ENCODE measurements around the gene COQ7. TPM values are rescaled to one million over a fixed set of nuclear protein-coding genes. Genes with fewer than 3 reads are reported as not detected.
A peak's percentile ranks its signal among the peaks of the same experiment; 100 is the strongest.

The COQ7 gene
- total RNA-seq, 1 donor from 2014 or later: 29.2 TPM

DNA sequence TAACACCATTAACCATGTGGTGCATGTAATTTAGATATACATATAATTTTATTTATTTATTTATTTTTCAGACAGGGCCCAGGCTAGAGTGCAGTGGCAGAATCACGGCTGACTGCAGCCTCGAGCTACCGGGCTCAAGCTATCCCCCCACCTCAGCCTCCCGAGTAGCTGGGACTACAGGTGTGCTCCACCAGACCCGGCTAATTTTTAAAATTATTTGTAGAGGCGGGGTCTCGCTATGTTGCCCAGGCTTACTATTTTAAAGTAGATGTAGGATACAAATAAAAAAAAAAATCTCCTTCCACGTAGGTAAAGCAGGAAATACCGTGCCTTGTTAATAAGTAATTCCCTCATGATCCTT, 446 bp upstream of the COQ7 start:
- DNase-seq (ENCODE audit: low spot score in 2 of 2, unreplicated experiment in 2 of 2): no peak
- TF ChIP-seq, protein P1, sequence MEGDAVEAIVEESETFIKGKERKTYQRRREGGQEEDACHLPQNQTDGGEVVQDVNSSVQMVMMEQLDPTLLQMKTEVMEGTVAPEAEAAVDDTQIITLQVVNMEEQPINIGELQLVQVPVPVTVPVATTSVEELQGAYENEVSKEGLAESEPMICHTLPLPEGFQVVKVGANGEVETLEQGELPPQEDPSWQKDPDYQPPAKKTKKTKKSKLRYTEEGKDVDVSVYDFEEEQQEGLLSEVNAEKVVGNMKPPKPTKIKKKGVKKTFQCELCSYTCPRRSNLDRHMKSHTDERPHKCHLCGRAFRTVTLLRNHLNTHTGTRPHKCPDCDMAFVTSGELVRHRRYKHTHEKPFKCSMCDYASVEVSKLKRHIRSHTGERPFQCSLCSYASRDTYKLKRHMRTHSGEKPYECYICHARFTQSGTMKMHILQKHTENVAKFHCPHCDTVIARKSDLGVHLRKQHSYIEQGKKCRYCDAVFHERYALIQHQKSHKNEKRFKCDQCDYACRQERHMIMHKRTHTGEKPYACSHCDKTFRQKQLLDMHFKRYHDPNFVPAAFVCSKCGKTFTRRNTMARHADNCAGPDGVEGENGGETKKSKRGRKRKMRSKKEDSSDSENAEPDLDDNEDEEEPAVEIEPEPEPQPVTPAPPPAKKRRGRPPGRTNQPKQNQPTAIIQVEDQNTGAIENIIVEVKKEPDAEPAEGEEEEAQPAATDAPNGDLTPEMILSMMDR (IDR thresholded peaks at IDR 0.05; ENCODE audit: unreplicated experiment): no peak
- Mint-ChIP-seq H3K27me3 (ENCODE audit: low read depth) (no peaks in the 10 kb centered on the region), H3K4me1 (peaks cover 15% of the 10 kb centered on the region), H3K27ac (peak overlapping the region; percentile 97), H3K4me3 (peak overlapping the region; percentile 97), H3K36me3 (no peaks in the 10 kb centered on the region), H3K9me3 (no peaks in the 10 kb centered on the region)

DNA sequence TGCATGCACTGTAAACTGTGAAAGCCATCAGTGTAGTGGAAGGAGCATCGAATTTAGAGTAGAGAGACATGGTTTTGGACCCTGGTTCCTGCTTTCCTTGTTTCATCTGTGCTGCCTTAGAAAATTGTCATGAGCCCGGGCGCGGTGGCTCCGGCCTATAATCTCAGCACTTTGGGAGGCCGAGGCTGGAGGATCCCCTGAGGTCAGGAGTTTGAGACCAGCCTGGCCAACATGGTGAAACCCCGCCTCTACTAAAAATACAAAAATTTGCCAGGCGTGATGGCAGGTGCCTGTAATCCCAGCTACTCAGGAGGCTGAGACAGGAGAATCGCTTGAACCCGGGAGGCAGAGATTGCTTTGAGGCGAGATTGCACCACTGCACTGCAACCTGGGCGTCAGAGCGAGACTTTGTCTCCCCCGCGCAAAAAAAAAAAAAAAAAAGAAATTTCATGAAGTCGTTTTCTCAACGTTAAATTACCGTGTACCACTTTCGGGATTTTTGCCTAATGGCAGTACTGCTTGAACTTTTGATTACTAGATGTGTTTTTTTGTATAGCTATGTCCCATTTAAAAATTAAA, 912 bp downstream of the COQ7 start:
- no peaks in the 10 kb centered on the region for H3K27me3 Mint-ChIP-seq (ENCODE audit: low read depth)
- peak overlapping the region; percentile 97 for H3K27ac Mint-ChIP-seq
- peaks cover 15% of the 10 kb centered on the region for H3K4me1 Mint-ChIP-seq
- TF ChIP-seq, protein P1 (IDR thresholded peaks at IDR 0.05; ENCODE audit: unreplicated experiment): no peak
- peaks cover 3% of the 10 kb centered on the region for H3K36me3 Mint-ChIP-seq
- H3K4me3 Mint-ChIP-seq: peak overlapping the region; percentile 97
- no peaks in the 10 kb centered on the region for H3K9me3 Mint-ChIP-seq
- no peak for DNase-seq (ENCODE audit: low spot score in 2 of 2, unreplicated experiment in 2 of 2)

- TF ChIP-seq, protein P1 (IDR thresholded peaks at IDR 0.05; ENCODE audit: unreplicated experiment): peak; percentile 67
- H3K27ac Mint-ChIP-seq: no peak overlapping the region
- H3K36me3 Mint-ChIP-seq: peaks cover 20% of the 10 kb centered on the region
- no peaks in the 10 kb centered on the region for H3K27me3 Mint-ChIP-seq (ENCODE audit: low read depth)
- DNase-seq (ENCODE audit: low spot score in 2 of 2, unreplicated experiment in 2 of 2): no peak
- no peak overlapping the region for H3K4me3 Mint-ChIP-seq
- no peaks in the 10 kb centered on the region for H3K9me3 Mint-ChIP-seq
- H3K4me1 Mint-ChIP-seq: peaks cover 14% of the 10 kb centered on the region
Measured at GRCh38 chr16:19071811-19072777, 4.7 kb downstream of the COQ7 start.

DNA sequence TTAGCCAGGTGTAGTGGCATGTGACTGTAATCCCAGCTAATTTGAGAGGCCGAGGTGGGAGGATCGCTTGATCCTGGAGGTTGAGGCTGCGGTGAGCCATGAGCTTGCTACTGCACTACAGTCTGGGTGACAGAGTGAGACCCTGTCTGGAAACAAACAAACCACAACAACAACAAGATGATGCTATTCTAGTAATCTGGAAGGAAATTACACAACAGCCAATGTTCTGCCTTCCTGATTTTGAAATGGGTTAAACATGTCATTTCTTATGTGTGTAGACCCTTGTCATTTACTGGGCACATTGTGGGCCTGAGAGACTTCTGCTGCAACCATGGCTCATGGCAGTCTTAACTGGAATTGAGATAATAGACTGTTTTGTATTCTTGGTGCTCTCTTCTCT, 5.9 kb downstream of the COQ7 start:
- Mint-ChIP-seq H3K4me3 (no peak overlapping the region), H3K36me3 (peaks cover 25% of the 10 kb centered on the region), H3K9me3 (no peaks in the 10 kb centered on the region), H3K27me3 (ENCODE audit: low read depth) (no peaks in the 10 kb centered on the region), H3K4me1 (peaks cover 12% of the 10 kb centered on the region), H3K27ac (no peak overlapping the region)
- no peak for DNase-seq (ENCODE audit: low spot score in 2 of 2, unreplicated experiment in 2 of 2)
- TF ChIP-seq, protein P1 (IDR thresholded peaks at IDR 0.05; ENCODE audit: unreplicated experiment): no peak

GRCh38 chr16:19073863-19074262, 6.4 kb downstream of the COQ7 start:
- DNase-seq (ENCODE audit: low spot score in 2 of 2, unreplicated experiment in 2 of 2): no peak
- Mint-ChIP-seq H3K27me3 (ENCODE audit: low read depth) (no peaks in the 10 kb centered on the region), H3K36me3 (peaks cover 29% of the 10 kb centered on the region), H3K4me3 (no peak overlapping the region), H3K4me1 (peaks cover 7% of the 10 kb centered on the region), H3K27ac (no peak overlapping the region), H3K9me3 (no peaks in the 10 kb centered on the region)
- TF ChIP-seq, protein P1 (IDR thresholded peaks at IDR 0.05; ENCODE audit: unreplicated experiment): no peak
